GM21515 (cell line): Measurements from ENCODE around the gene TPX2.
"Not testable (repeated sequence)": the region's sequence is repeated elsewhere in the genome, so short reads cannot be mapped to it uniquely, and the experiment has no call there.

Source experiments
- ATAC-seq: cut with Tn5 transposase; IDR thresholded peaks from one replicate; pipeline ENCODE4 v1.9.1; 2021; ENCODE audit not compliant: unreplicated experiment

The TPX2 gene

DNA sequence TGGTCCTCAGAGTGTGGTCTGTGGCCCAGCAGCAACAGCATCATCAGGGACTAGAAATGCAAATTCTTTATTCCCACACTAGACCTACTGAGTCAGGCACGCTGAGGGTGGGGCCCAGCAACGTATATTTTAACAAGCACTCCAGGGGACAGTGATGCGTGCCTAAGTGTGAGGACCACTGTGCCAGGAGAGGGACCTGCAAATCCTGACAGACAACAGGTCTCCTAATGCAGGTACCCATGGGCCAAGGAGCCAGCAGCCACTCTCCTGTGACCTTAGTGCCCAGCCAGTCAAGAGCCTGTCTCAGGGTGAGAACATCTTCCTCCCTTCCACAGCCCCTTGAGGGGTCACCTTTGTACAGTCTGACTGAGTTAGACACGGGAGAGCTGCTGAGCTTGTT lies 72.1 kb downstream of the TPX2 start:
- ATAC-seq: no peak

DNA sequence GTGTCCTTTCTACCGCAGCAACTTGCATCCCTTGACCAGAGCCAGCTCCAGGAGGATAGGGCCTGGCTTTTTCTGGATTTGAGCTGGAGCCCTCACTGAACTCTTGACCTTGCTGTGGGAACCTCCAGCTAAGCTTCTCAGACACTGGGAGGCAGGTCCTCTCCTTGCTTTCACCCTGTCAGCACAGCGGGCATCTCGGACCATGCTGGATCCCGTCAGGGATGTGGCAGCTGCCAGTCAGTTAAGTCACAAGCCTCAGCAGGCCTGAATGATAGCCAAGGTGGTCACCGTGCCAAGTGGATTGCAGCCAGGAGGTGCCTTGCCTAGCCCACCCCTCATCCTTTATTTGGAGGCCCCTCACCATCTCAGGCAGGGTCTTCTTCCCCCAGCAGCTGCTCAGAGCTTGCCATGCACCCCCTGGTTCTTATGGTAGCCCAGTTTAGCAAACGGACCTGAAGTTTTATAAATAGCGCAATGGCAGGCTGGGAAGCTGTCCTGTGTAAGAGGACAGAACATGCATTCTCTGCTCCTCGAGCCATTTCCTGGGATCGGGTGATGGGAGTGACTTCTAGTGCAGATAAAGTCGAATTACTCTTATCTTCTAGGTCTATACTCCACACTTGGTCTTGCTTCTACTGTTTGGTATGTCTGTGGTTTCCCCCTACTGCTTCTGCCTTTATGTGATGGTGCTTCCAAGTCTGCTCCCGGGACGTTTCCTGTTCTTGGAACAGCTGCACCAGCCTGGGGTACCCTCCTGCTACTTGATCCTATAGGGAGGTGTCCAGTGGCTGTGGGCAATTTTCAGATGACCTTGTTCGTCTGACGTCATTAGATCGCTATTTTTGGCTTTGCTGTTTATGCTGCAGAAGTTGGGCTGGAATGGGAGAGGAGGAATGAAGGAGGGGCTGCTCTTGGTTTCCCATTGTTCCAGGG lies 73.0 kb downstream of the TPX2 start:
- ATAC-seq: no peak

DNA sequence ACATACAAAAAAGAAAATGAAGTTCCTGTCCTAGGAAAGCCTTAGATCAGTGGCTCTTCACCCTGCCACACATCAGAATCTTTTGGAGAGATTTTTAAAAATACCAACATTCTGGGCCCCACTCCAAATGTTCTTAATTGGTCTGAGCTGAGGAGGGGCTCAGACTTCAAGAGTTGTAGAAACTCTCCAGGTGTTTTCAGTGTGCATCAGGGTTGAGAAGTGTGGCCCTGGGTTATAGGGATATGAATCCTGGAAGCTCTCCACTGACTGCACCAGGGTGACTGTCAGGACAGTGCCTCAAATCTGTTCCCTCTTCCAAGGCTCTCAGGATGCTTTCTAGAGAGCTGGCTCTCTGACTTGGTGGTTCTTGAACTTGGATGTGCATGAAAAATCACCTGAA lies 74.5 kb downstream of the TPX2 start:
- no peak for ATAC-seq

DNA sequence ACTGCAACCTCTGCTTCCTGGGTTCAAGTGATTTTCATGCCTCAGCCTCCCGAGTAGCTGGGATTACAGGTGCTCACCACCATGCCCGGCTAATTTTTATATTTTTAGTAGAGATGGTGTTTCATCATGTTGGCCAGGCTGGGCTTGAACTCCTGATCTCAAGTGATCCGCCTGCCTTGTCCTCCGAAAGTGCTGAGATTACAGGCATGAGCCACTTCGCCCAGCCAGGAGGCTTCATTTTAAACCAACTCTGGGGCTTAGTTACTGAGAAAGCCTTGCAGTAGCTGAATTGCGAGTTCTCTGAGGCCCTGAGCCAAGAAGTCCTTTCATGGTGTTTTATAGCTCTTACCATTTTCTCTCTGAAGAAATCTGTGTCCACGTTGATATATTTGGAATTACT lies 75.1 kb downstream of the TPX2 start:
- ATAC-seq: not testable (repeated sequence)

DNA sequence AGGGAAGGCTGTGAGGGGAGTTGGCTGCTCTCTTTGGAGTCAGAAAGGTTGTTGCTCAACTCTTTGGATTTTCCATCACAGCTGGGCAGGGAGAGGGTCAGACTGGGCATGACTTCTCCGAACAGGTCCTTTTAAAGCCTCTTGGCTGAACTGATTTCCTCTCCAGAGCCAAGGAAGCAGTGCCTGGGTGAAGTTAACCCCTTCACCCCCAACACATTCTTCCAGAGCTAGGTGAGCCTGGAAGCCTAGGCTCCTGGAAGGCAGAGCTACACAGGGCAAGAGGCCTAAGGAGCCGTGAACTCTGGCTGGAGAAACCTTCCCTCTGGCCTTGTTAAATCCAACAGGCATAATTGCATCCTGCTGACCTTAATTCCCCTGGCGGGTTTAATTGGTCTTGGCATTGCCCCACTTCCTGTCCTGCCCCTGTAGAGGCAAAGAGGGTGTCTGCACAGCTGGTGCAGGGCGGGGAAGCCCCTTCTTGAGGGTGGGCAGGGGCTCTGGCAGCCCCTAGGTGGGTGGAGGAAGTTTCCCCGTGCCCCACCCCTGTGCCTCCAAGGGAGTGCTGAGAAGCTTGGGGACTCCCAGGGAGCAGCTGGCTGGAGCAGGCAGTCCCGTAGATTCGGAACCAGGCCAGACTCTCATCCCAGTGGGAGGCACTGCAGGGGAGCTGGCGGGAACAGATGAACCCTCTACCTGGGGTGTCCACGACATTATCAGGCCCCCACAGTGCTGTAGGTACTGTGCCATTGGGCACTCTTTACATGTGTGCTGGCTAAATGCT lies 76.5 kb downstream of the TPX2 start:
- no peak for ATAC-seq

DNA sequence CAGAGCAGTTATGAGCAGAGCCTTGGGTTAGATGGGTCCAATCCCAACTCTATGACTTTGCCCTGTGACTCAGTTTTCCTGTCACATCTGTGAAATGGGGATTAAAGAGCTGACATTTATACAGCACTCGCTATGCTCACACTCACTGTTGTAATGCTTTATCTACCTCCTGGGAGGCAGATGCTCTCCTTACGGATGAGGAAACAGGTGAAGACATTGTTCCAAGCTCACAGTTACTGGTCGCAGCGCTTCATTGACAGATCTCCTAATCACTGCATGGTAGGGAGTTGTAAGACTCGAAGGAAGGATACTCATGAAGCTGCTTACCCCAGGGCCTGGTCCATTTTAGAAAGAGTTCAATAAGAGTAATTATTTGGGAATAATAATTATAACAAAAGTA lies 77.1 kb downstream of the TPX2 start:
- no peak for ATAC-seq

DNA sequence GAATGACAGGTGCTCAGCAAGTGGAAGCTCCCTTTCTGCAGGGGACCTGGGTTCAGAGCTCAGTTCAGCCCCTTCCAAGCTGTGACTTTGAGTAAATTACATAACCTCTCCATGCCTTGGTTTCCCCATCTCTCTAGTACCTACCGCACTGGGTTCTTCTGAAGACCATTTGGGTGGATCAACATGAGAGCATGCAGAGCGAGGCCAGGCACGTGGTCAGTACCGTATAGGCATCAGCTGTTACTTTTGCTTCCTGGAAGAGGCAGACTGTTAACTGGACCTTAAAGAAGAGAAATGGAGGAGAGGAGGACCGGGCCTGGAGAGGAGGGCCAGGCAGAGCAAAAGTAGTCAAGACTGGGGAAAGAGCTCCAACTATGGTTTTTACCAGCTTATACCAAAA lies 78.4 kb downstream of the TPX2 start:
- no peak for ATAC-seq

DNA sequence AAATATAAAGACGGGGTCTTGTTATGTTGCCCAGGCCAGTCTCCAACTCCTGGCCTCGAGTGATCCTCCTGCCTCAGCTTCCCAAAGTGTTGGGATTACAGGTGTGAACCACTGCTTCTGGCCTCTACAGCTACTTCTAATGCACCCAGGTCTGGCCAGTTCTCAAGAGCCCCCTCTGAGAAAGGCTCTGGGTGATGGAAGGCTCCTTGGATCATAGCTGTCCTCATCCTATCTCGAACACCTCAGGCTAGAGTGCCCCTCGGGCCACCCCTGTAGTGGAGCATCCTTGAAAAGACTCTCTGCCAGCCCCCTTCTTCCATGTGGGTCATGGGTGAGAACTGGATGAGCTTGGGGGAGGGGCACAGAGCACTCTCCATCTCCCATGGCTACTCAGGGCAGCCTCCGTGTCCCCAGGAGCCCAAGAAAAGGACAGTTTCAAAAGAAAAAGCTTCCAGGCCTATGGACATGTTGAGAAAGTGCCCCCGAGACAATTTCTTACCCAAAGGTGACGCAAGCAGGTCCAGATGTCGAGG lies 79.4 kb downstream of the TPX2 start:
- ATAC-seq: no peak

DNA sequence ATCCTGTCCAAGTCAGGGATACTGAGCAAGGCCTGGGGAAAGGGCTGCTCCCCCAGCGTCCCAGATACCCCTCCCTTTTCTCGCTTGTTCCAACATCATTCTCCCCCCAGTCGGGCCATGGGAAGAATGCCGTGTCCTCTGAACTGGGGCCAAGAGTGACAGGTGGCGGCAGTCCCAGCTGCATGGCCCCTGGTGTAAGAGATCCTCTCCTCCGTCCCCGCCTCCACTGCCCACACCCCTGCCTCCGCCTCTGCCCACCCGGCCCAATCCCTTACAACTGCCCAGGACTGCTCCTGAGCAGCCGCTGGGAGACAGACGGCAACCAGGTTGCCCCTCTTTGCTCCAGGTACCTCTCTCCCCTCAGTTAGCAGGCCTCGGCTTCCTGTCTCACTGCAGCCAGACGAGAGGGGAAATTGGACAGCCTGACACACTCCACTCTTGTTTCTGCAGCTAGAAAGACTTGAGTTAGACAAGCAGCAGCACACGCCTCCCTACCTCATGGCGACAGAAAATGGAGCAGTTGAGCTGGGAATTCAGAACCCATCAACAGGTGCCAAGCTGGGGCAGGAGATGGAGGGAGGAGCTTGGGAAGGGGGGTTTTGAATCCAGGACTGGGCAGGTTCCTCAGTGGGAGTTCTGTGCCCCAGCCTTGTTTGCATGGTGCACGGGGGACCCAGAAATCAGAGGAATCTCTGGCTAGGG lies 80.1 kb downstream of the TPX2 start, which contains the start of gene MYLK2:
MYLK2 (plus strand) TSS at position 274 of the 702 bp plus-strand sequence; CDS start at position 499, 225 bp downstream.
- ATAC-seq: no peak

DNA sequence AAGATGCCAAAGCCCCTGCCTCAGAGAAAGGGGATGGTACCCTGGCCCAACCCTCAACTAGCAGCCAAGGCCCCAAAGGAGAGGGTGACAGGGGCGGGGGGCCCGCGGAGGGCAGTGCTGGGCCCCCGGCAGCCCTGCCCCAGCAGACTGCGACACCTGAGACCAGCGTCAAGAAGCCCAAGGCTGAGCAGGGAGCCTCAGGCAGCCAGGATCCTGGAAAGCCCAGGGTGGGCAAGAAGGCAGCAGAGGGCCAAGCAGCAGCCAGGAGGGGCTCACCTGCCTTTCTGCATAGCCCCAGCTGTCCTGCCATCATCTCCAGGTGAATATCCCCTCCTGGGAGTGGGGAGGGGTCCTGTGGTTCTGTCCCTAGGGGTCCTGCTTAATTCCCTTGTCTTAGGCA lies 81.1 kb downstream of the TPX2 start:
- ATAC-seq: no peak

DNA sequence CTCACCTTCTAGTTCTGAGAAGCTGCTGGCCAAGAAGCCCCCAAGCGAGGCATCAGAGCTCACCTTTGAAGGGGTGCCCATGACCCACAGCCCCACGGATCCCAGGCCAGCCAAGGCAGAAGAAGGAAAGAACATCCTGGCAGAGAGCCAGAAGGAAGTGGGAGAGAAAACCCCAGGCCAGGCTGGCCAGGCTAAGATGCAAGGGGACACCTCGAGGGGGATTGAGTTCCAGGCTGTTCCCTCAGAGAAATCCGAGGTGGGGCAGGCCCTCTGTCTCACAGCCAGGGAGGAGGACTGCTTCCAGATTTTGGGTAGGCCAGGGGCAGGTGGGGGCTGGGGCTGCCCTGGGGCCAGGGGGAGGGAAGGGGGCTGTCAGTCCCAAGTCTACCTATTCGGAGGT lies 82.3 kb downstream of the TPX2 start:
- no peak for ATAC-seq

DNA sequence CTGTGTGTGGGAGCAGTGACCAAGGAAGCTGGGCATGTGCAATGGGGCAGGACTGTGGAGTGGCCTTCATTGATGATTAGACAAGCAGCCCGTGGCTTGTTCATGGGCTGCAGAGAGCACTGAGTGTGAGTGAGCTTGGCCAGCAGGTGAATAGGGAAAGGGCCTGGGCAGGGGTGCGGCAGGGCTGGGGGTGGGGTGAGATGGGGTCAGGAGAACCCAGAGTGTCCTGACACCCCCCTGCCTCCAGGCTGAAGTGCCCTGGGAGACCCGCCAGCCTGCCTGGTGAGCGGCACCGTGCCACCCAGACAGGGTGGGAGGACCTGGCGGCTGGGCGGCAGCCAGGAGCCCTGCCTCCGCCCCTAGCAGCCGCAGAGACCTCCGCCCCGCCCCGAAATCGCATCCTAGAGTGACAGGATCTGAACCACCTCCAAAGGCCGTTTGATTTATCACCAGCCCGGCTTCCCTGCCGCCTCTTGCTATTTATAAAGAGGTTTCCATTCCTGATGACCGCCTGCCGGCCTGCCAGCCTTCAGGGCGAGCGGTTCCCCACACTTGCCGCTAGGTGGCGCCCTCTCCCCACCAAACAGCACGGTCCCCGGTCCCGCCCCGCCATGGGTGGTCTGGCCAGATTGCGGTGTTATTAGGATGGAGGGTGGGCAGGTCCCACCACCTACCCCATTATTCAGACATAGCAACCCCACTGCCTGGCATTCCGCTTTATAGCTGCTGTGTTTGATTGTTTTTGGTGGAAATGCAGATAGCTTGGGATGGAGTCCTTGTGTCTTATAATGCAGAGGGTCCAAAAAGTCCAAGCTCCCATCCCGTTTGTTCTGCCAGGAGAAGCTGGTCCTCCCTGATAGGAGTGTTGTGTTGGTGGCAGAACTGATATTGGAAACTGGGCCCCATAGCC lies 83.6 kb downstream of the TPX2 start:
- ATAC-seq: no peak

DNA sequence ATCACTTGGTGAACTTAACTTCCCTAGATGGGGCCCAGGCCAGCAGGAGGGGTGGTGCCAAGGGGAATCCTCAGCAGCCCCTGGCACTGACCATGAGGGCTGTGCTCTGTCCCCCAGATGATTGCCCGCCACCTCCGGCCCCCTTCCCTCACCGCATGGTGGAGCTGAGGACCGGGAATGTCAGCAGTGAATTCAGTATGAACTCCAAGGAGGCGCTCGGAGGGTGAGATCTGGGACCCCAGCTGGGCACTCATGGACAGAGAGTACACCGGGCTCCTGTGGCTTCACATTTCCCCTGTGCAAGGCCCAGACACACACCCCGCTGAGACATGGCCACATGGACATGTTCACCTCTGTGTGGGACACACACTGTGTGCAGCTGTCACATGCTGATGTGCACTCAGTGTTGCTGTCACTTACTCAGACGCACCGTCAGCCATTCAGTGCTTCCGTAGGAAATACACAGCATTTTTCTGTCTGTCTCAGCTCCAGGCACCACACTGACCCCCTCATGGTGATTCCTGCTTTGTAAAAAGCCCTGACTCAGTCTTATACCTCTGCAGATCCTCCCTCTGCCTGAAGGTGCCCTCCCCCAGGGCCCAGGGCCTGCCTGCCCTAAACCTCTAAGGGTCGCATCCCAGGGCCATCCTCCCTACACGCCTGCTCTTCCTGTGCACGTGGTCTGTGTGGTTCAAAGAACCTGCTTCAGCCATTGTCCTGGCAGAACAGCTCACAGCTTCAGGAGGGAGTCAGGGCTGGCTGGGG lies 84.5 kb downstream of the TPX2 start:
- no peak for ATAC-seq

DNA sequence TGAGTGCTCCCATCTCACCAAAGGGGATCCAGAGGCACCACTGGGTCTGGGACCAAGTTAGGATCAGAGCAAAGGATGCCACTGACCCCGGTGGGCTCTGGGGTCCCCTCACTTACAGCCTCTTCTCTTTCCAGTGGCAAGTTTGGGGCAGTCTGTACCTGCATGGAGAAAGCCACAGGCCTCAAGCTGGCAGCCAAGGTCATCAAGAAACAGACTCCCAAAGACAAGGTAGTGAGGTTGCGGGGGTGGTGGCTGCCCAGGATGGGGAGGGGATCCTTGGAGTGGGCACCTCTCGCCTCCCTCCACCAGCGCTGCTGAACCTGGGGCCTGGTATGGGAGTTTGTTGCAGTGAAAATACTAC lies 85.0 kb downstream of the TPX2 start:
- no peak for ATAC-seq

DNA sequence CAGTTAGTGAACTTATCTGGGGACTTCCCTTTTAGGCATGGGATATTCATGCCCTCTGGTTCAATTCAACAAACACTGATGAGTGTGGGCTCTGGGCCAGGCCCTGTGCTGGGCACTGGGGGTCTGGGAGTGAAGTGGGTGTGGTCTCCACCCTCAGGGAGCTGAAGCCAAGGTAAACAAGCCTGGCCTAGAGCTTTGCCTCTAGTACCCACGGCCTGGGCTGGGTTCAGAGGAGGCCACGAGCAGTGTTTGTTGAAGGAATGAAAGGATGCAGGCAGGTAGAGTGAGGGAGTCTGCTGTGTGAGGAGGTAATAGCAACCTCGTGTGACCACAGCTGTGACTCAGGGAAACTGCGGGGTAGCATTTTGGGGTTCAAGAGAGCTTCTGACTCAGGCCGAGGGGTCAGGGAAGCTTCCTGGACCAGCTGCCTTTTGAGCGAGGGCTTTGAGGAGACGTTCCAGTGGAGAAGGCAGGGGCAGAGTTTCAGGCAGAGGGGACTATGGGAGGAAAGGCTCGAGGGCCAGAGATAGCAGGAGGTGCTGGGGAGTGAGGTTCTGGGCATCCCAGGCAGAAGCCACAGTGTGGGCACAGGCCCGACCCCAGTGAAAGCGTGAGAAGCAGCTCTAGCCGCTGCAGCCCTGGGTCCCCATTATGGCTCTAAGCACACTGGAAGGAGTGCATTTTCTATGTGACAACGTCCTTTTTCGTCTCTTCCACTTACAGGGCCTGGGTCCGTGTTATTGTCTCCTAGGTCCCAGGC lies 85.6 kb downstream of the TPX2 start:
- ATAC-seq: no peak

DNA sequence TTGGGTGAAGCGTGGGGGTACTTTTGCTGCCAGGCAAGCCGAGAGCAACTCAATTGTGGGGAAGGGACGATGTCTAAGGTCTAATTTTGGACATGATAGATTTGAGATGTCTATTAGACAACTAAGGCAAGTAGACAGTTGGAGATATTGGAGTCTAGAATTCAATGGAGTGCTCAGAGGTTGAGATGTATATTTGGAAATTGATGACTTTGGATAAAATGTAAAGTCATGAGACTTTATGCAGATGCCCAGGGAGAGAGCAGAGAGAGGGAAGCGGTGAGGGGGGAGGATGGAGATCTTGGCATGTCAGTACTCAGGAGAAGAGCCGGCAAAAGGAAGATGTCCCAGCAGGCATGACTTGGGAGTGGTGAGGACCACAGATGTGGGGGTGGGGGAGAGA lies 87.0 kb downstream of the TPX2 start:
- ATAC-seq: no peak

DNA sequence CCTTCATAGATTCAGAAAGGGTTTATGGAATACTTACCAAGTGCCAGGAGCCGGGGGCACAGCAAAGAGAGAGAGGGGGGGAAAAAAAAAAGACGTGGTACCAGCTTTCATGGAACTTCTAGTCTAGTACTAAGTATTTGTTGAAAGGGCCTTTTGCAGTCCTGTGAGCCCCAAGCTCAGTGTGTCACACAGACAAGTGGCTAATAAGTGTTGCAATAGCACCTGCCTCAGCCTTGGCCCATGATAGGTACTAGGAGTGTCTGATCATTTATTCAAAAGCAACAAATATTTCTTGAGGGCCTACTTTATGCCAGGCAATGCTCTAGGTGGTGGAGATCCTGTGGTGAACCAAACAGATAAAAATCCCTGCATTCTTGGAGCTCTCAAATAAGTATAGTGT lies 88.0 kb downstream of the TPX2 start:
- no peak for ATAC-seq

DNA sequence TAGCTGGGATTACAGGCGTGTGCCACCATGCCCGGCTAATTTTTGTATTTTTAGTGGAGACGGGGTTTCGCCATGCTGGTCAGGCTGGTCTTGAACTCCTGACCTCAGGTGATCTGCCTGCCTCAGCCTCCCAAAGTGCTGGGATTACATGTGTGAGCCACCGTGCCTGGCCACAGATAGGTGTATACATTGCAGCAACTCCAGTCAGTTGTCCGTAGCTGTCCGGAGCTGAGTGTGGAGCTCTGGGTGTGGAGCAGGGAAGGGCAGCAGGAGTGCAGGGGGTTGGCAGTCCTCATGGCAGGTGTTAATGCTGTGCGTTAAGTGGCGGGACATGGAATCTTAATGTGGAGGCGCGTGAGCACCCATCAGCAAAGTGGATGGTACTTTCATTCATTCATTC lies 88.9 kb downstream of the TPX2 start:
- not testable (repeated sequence) for ATAC-seq

DNA sequence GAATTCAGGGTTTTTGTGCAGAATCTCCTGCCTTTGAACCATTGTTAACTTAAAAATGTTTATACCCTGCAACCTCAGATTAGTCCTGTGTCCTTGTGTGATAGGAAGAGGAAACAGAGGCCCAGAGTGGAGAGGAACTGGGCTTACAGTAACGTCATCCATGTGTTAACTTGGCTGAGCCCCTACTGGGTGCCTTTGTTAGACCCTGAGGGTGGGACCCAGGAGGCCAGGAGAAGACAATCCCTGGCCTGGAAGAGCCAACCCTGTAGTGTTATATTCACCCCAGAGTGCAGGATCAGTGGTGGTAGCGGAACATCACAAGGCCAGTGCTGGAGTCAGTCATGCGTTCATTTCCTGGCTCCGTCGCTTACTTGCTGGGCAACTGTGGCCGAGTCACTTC lies 90.6 kb downstream of the TPX2 start:
- no peak for ATAC-seq
